SK-N-SH (cell line): ENCODE measurements around the gene LILRB4.

Source experiments
- CHD2 ChIP-seq: fragments of 150-350 bp; IDR thresholded peaks from 2 replicates; pipeline ENCODE4 v1.6.1; 2018; ENCODE audit warnings: low read length; ENCODE audit not compliant: partially characterized antibody
- MXI1 ChIP-seq: IDR thresholded peaks from 2 replicates; pipeline ENCODE4 v1.6.1; 2012; ENCODE audit warnings: mild to moderate bottlenecking, low read depth, low read length, improper control_type of control experiment
- NFIC ChIP-seq: IDR thresholded peaks from 2 replicates; pipeline ENCODE4 v1.4.0; 2012; ENCODE audit warnings: borderline replicate concordance
- POLR2AphosphoS5 ChIP-seq: IDR thresholded peaks from 2 replicates; pipeline ENCODE4 v1.6.1; 2012; ENCODE audit warnings: low read depth, low read length
- RCOR1 ChIP-seq: fragments of 150-350 bp; IDR thresholded peaks from 2 replicates; pipeline ENCODE4 v1.6.1; 2017; ENCODE audit warnings: antibody characterized with exemption, low read length
- SMC3 ChIP-seq: IDR thresholded peaks from 2 replicates; pipeline ENCODE4 v1.6.1; 2012; ENCODE audit warnings: low read depth, low read length, improper control_type of control experiment
- TF ChIP-seq, protein P1 (sequence below): IDR thresholded peaks from 2 replicates; pipeline ENCODE4 v1.4.0; 2012; ENCODE audit warnings: low read depth
- TF ChIP-seq, protein P2 (sequence below): fragments of 200-600 bp; sonication (generic); IDR thresholded peaks from 2 replicates; pipeline ENCODE4 v1.6.1; 2017; ENCODE audit warnings: antibody characterized with exemption, mild to moderate bottlenecking, moderate library complexity

DNA sequence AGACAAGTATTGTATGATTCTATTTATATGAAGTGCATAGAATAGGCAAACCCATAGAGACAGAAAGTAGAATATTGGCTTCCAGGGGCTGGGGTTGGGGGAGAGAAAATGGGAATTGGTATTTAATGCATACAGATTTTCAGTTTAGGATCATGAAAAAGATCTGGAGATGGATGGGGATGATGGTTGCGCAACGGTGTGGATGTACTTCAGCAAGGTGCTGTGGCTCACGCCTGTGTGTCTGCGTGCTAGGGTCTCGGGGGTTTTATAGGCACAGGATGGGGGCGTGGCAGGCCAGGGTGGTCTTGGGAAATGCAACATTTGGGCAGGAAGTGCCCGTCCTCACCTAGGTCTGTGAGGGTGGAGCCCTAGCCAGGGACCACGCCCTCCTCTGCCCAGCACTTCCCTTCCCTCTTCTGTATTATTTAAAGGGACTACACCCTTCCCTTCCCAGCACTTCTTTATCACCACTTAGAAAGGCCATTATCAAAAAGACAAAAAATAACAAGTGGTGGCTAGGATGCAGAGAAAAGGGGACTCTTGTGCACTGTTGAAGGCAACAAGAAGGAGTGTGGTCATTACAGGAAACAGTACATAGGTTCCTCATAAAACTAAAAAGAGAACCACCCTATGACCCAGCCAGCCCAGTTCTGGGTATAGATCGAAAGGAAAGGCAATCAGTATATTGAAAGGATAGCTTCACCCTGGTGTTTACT is 29.0 kb downstream of the LILRB4 start:
- no peak for TF ChIP-seq MXI1
- TF ChIP-seq, protein P1, sequence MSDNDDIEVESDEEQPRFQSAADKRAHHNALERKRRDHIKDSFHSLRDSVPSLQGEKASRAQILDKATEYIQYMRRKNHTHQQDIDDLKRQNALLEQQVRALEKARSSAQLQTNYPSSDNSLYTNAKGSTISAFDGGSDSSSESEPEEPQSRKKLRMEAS = no peak
- no peak for TF ChIP-seq RCOR1
- TF ChIP-seq, protein P2, sequence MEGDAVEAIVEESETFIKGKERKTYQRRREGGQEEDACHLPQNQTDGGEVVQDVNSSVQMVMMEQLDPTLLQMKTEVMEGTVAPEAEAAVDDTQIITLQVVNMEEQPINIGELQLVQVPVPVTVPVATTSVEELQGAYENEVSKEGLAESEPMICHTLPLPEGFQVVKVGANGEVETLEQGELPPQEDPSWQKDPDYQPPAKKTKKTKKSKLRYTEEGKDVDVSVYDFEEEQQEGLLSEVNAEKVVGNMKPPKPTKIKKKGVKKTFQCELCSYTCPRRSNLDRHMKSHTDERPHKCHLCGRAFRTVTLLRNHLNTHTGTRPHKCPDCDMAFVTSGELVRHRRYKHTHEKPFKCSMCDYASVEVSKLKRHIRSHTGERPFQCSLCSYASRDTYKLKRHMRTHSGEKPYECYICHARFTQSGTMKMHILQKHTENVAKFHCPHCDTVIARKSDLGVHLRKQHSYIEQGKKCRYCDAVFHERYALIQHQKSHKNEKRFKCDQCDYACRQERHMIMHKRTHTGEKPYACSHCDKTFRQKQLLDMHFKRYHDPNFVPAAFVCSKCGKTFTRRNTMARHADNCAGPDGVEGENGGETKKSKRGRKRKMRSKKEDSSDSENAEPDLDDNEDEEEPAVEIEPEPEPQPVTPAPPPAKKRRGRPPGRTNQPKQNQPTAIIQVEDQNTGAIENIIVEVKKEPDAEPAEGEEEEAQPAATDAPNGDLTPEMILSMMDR = no peak
- TF ChIP-seq NFIC = no peak
- TF ChIP-seq CHD2 = no peak
- no peak for TF ChIP-seq POLR2AphosphoS5
- no peak for TF ChIP-seq SMC3
